Posterior cingulate gyrus (tissue), 11 donors: ENCODE data around the gene SLC26A8.
"Not testable (repeated sequence)": the region's sequence is repeated elsewhere in the genome, so short reads cannot be mapped to it uniquely, and the experiment has no call there.

Source experiments
- DNase-seq, 10 donors: peaks; one replicate each; pipeline versions ENCODE4 v3.0.0 to v3.0.0-alpha.2; 2020 to 2021; ENCODE audit warnings: mixed read lengths in 3 of 10
- intact Hi-C: fragments of 100-400 bp; cut with DNase I; formaldehyde crosslinking; loops from one replicate; pipeline ENCODE4 v1.15.1; 2023

Gene SLC26A8

DNA sequence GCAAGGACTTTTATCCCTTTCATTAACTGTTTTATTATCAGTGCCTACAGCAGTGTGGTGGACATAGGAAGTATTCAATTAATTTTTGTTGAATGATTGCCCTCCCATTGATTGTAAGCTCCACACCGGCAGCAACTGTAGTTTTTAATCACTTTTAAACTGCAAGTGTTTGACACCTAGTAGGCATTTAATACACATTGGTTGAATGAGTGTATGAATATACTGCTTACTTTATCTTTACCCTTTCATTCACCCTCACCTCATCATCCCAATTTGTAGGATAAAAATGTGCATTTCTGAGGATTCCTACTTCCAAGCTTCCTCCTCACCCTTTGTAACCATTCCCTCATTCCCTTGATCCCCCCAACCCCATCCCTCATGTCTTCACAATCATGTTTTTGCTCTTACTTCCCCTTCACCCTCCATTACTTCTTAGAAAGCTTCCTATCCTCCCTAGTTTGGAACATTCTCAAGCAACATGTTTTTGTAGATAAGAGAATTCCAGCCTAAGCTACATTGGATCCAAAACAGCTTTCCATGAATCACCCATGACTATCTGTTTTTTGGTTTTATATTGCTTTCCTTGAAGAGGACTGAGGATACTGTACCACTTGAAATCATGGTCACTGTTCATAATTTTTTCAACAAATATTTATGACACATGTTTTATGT is 955 bp upstream of the SLC26A8 start:
- intact Hi-C loops, result no loop called here
- no peak for DNase-seq

- no peak for DNase-seq
- intact Hi-C loops, result no loop called here
These were observed 4.3 kb downstream of the SLC26A8 start for GRCh38 chr6:36020154-36020553.

GRCh38 chr6:36019167-36019566 is 5.3 kb downstream of the SLC26A8 start:
- DNase-seq, result no peak
- intact Hi-C loops, result no loop called here

DNA sequence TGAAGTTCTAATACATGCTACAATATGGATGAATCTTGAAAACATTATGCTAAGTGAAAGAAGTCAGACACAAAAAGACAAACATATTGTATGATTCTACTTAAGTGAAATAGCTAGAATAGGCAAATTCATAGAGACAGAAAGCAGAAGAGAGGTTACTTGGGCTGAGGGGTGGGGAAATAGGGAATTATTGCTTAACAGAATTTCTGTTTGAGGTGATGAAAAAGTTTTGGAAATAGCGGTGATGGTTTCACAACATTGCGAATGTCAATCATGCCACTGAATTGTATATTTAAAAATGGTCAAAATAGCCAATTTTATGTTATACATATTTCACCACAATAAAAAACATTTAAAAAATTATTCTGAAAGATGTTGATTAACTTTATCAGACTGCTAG is 6.1 kb downstream of the SLC26A8 start:
- no peak for DNase-seq
- intact Hi-C loops, result no loop called here

DNA sequence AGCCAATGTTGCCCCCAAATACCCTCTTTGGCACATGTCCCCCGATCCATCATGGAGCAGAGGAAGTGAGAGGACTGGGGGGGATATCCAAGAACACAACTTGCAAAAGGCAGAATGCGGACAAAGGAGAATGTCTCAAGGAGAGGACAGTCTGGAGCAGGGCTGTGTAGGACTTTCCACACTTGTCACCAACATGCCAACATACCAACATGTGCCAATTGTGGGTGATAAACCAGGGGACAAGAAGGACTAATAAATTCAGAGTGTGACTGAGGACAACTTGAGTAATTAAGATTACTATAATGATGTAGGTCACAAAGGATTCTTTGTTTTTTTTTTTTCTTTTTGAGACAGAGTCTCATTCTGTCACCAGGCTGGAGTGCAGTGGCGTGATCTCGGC is 8.8 kb downstream of the SLC26A8 start:
- intact Hi-C loops, result no loop called here
- DNase-seq, result no peak

GRCh38 chr6:36000451-36000850 is 24.0 kb downstream of the SLC26A8 start:
- intact Hi-C loops, result no loop called here
- DNase-seq, result no peak

- no peak for DNase-seq
- intact Hi-C loops, result no loop called here
These were observed 31.3 kb downstream of the SLC26A8 start for GRCh38 chr6:35993150-35993549.

GRCh38 chr6:35988047-35988446 is 36.4 kb downstream of the SLC26A8 start:
- intact Hi-C loops, DNase-seq: not testable (repeated sequence)

- intact Hi-C loops, result no loop called here
- DNase-seq, result no peak
These were observed 39.7 kb downstream of the SLC26A8 start for GRCh38 chr6:35984701-35985100.

DNA sequence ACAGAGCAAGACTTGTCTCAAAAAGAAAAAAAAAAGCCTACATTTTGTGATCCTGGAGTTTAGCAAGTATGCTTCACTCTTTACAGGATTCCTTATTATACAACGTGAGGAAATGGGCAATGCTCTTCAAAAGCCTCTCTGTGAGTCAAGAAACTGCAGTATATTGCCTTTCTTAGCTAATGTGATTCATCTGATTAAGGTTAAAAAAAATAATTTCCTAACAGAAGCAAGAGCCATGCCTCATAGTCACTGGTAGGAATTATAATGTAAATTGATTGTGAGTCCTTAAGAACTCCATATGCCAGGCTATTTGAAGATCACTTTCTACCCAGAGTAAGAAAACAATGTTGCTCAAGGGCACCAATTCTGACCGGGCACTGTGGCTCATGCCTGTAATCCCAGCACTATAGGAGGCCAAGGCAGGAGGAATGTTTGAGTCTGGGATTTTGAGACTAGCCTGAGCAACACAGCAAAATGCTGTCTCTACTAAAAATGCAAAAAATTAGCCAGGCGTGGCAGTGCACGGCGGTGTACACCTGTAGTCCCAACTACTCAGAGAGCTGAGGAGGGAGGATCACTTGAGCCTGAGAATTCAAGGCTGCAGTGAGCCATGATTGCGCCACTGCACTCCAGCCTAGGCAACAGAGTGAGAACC is 43.3 kb downstream of the SLC26A8 start:
- intact Hi-C loops, result no loop called here
- DNase-seq, result no peak

- intact Hi-C loops, DNase-seq: not testable (repeated sequence)
These were observed 44.3 kb downstream of the SLC26A8 start for GRCh38 chr6:35980126-35980525.

DNA sequence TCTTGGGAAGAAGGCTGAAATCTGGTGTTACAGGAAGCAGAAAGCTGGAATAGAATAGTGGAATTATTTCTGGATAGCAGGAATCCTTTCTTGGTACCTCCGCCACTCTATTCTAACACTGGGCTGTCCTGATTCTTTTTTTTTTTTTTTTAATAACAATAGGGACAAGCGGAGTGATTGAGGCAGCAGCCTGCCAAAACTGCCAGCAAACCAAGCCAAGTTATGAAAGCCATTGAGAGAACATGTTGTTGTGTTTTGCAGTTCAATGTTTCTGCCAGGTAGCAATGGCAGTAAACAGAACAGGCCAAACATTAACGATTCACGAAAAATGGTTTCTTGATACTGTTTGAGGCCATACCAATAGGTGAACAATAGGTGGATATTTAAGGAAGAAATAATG is 47.1 kb downstream of the SLC26A8 start:
- intact Hi-C loops, result no loop called here
- no peak for DNase-seq

DNA sequence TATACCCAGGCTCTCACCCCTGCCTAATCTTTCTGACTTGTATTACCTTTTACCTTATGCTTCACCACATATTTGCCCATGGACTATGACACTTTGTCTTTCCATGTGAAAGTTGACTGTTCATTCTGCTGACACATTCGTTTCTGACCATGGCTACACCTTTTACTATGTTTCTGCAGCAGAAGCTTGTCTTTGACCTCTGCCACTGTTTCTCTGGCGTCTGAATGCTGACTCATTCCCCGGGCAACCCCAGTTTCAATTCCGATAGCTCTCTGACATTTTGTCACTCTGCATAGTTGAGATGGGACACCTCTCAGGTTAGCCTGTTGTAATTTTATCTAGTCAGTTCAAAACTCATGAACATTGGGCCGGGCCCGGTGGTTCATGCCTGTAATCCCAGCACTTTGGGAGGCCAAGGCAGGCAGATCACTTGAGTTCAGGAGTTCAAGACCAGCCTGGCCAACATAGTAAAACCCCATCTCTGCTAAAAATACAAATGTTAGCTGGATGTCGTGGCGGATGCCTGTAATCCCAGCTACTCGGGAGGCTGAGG is 50.7 kb downstream of the SLC26A8 start:
- intact Hi-C loops, result no loop called here
- DNase-seq, result no peak

- no peak for DNase-seq
- intact Hi-C loops, result no loop called here
These were observed 51.7 kb downstream of the SLC26A8 start for GRCh38 chr6:35972471-35973367.

GRCh38 chr6:35970181-35970580 is 54.3 kb downstream of the SLC26A8 start:
- DNase-seq, result no peak
- intact Hi-C loops, result no loop called here

DNA sequence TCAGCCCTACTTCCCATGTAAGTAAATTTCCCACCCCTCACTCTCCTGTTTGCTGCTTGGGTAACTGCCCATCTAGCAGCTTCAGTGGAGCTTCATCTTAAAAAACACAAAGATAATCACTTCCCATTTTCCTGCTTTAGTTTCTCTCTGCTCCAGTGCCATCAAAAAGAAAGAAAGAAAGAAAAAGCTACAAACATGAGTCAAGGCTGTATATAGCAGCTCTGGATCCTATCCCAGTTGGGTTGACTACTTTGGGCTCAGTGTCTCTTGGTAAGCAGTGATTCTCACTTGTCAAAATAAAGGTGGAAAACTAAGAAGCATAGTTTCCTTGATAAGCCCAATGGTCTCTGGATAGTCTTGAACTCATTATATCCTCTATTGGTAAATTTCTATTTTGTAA is 54.8 kb downstream of the SLC26A8 start:
- no peak for DNase-seq
- intact Hi-C loops, result no loop called here

GRCh38 chr6:35968821-35969220 is 55.6 kb downstream of the SLC26A8 start:
- DNase-seq, result peak in 1 of 10 donors; percentile 14
- intact Hi-C loops, result no loop called here

DNA sequence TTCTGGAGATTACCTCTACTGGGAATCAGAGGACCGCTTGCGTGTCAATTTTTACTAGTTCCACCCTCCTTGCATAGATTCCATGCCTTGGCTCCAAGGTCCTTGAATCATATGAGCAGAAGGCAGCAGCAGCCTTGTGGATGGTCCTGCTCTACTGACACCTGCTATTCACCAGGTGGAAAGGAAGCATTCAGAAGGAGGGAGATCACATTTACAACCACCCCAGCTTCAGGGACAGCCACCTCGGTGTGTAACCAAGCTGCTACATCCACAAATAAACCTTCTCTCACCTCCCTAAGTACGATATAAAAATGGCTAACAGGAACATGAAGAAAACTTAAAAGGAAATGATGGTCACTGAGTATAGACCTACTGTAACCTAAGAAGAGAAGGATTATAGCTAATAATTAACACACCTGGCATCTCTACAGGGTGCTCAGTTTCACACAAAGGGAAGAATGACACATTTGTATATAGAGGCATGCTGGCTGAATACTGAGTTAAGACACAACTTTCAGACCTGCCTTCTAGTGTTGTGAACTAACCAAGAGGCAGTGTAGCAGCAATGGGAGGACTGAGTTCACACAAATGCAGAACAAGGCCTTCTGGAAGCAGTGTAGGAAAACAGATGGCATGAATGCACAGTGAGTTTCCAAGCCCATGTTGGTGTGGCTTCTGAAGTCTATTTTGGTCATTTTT is 57.2 kb downstream of the SLC26A8 start:
- intact Hi-C loops, result no loop called here
- DNase-seq, result no peak

GRCh38 chr6:35962779-35963560 is 61.5 kb downstream of the SLC26A8 start:
- intact Hi-C loops, result no loop called here
- DNase-seq, result no peak

GRCh38 chr6:35960187-35960586 is 64.3 kb downstream of the SLC26A8 start:
- intact Hi-C loops, result no loop called here
- no peak for DNase-seq
